ENCODE data around the gene CALN1.

DNA sequence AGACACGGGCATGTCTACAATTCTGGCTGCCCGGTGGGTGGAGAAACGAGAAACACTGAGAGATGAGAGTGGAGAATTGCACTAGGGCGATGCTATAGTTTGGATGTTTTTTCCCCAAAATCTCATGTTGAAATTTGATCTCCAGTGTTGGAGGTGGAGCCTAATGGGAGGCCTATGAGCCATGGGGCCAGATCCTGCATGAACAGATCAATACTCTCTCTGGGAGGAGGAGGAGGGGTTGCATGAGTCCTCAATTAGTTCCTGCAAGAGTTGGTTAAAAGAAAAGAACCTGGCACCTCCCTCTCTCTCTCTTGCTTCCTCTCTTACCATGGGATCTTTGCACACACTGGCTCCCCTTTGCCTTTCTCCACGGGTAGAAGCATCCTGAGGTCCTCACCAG lies 299.1 kb downstream of the CALN1 start:
- TF ChIP-seq, protein P1, sequence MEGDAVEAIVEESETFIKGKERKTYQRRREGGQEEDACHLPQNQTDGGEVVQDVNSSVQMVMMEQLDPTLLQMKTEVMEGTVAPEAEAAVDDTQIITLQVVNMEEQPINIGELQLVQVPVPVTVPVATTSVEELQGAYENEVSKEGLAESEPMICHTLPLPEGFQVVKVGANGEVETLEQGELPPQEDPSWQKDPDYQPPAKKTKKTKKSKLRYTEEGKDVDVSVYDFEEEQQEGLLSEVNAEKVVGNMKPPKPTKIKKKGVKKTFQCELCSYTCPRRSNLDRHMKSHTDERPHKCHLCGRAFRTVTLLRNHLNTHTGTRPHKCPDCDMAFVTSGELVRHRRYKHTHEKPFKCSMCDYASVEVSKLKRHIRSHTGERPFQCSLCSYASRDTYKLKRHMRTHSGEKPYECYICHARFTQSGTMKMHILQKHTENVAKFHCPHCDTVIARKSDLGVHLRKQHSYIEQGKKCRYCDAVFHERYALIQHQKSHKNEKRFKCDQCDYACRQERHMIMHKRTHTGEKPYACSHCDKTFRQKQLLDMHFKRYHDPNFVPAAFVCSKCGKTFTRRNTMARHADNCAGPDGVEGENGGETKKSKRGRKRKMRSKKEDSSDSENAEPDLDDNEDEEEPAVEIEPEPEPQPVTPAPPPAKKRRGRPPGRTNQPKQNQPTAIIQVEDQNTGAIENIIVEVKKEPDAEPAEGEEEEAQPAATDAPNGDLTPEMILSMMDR (IDR thresholded peaks at IDR 0.05) = no peak
- TF ChIP-seq POLR2A (IDR thresholded peaks at IDR 0.05) = no peak
- TF ChIP-seq EP300 (IDR thresholded peaks at IDR 0.05) = no peak
